HG03469 (cell line): Measurements from ENCODE around the gene RNF13.
"Not testable (repeated sequence)": the region's sequence is repeated elsewhere in the genome, so short reads cannot be mapped to it uniquely, and the experiment has no call there.

Experiments
- ATAC-seq: cut with Tn5 transposase; IDR thresholded peaks from one replicate; pipeline ENCODE4 v1.9.1; 2021; ENCODE audit warnings: mild to moderate bottlenecking, moderate library complexity, moderate number of reproducible peaks; ENCODE audit not compliant: unreplicated experiment

RNF13 gene

DNA sequence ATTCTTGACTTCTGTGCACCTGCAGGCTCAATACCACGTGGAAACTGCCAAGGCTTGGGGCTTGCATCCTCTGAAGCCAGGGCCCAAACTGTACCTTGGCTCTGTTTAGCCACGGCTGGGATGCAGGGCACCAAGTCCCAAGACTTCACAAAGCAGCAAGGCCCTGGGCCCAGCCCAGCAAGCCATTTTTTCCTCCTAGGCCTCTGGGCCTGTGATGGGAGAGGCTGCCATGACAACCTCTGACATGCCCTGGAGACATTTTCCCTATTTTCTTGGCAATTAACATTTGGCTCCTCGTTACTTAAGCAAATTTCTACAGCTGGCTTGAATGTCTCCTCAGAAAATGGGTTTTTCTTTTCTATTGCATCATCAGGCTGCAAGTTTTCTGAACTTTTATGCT is 25.5 kb downstream of the RNF13 start:
- not testable (repeated sequence) for ATAC-seq

- not testable (repeated sequence) for ATAC-seq
Measured at GRCh38 chr3:149839469-149839868, 26.5 kb downstream of the RNF13 start.

DNA sequence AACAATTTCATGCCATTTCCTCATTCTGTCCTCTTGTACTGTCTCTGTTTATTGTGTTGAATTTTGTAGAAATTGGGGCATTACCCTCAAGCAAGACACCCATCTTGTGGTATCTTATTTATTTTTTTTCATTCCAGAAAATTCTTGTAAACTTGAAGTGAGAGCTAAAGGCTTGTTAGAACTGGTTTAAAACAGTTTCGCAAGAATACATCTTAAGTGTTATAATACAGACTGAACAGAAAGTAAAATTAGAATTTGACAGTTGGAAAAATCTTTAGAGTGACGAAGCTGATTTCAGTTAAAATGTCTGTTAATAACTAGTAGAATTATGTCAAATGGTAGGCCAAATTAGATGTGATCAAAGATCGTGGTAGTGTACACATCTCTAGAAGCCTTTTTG is 26.9 kb downstream of the RNF13 start:
- no peak for ATAC-seq

DNA sequence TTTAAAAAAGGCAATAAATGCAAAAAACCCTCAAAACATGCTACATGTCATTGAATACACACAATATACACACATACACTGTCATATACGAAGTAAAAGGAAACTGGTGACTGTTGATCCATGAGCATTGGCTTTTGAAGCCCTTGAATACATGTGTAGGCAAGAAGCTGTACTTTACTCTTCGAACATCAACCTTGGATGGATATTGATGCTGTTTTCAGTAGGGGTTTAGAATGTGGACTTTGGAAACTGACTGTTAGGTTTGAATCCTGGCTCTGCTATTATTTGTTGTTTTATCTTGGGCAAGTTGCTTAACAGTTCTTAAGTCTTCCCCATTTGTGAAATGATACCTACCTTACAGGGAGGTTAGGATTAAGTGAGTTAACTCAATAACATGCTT is 30.5 kb downstream of the RNF13 start:
- ATAC-seq, result no peak

DNA sequence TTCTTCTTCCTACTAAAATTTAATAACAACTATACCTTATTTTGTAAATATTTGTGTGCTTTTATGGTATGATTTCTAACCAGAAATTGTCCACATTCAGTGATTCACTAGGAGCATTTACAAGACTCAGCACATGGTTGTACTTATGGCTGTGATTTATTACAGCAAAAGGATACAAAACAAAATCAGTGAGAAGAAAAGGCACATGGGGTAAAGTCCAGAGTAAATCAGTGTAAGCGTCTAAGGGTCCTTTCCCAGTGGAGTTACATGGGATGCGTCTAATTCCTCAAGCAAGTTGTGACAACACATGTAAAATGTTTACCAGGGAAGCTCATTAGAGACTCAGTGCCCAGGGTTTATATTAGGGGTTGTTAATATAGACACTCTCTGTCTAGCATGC is 31.1 kb downstream of the RNF13 start:
- ATAC-seq, result no peak

DNA sequence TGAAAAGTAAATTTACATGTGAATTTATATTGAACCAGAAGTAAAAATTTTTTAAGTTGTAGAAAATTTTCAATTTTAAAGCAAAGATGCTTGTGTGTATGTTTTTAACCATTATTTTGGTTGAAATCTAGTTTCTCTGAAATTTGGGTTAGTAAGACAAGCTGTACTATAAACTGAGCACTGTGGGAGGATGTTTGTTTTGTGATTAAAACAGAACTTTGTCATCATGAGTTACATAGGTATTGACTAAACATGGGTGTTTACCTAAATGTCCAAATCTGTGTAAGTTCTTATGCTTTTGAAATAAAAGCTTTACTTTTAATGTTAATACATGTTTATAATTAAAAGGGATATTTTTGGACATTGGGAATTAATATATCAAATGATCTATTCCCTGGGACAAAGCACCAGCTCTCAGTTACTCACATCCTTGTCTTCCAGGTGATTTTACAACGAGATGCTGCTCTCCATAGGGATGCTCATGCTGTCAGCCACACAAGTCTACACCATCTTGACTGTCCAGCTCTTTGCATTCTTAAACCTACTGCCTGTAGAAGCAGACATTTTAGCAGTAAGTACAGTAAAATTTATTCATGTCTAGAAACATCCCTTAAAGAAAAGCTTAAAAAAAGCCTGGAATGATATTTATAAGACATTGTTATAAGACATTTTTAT is 32.7 kb downstream of the RNF13 start:
- ATAC-seq, result no peak

- ATAC-seq, result no peak
Measured at GRCh38 chr3:149848238-149848637, 35.2 kb downstream of the RNF13 start.

DNA sequence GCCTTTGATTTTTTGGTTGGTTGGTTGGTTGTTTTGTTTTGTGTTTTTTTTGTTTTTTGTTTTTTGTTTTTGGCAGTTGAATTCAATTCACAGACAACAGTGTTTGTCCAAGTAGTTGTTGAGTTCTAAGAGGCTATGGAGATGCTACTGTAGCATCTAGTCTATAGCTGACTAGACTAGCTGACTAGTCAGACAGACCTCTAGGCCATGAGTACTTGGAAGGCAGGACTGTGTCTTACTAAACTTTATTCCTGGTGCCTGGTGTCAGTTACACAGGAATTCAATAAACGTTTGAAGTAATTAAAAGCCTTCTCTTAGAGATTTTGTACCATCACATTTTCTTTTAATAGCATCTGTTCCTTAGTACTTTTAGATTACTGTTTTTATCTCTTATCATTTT is 35.7 kb downstream of the RNF13 start:
- ATAC-seq, result no peak

GRCh38 chr3:149850787-149851584 is 38.0 kb downstream of the RNF13 start:
- ATAC-seq, result no peak

DNA sequence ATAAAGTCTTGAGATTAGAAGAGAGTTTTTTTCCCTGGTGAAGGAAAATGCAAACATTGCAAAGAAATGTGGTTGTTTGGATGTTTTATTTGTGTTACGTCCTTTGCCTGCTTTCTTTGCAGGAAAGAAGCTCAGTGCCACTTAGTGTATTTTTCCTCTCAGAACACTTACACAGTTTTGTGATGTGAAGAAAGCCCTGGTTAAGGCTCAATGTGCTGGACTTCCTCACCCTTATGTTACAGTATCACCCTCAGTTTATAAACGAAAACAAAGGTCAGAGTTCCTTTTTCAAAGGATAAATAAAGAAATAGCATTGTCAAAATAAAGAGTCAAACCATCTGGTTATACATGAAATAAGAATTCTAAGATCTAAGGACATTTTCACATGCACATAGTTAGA is 45.9 kb downstream of the RNF13 start:
- ATAC-seq, result no peak

GRCh38 chr3:149860881-149861280 is 47.9 kb downstream of the RNF13 start:
- ATAC-seq, result no peak

DNA sequence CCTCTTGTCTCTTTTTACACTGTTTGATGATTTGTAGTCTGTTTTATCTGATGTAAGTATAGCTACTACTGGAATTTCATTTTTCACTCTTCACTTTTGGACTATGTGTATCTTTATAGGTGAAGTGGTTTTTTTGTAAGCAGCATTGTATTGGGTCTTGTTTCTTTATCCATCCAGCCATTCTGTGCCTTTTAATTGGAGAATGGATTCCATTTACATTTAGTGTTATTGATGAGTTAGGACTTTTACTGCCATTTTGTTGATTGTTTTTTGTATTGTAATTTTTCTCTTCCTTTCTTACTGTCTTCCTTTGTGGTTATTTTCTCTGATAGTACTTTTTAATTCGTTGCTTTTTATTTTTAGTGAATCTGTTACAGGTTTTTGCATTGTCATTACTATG is 54.5 kb downstream of the RNF13 start:
- no peak for ATAC-seq

GRCh38 chr3:149871855-149872254 is 58.8 kb downstream of the RNF13 start:
- ATAC-seq, result no peak

GRCh38 chr3:149872589-149872988 is 59.6 kb downstream of the RNF13 start:
- no peak for ATAC-seq

- no peak for ATAC-seq
Measured at GRCh38 chr3:149877668-149878067, 64.7 kb downstream of the RNF13 start.

DNA sequence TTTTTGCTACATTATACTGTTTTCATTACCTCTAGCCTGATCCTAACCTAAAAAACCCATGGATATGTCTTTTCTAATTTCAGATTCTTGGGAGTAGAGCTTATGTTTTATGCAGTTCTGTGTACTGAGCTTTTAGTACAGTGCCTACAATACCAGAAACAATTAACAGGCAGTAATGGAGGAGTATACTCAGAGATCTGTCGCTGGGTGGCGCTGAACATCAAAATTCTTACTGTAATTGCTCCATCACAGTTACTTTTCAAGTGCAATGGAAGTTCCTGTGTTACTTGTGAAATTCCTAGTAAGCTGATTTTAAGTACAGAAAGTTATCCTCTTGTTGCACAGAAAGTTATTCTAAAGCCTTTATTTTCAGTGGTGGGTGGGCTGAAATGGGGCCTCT is 66.9 kb downstream of the RNF13 start:
- ATAC-seq, result no peak

DNA sequence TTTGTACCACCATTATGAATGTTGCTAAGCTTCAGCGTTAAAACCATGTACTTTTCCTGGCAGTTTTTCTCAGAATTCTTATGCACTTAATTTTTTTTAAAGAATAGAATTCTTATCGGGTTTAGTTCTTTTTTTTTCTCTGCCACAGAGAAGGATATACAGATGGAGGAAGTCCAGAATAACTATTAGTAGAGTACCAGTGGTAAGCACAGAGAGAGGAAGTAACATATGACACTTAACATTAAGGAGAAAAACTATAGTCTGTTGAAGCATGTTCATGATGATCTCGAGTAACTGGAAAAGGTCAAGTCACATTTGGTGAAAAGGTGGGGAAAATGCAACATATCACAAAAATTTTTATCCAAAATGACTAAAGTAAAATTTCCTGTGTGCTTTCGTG is 68.9 kb downstream of the RNF13 start:
- ATAC-seq, result no peak

GRCh38 chr3:149883134-149883533 is 70.1 kb downstream of the RNF13 start:
- no peak for ATAC-seq

DNA sequence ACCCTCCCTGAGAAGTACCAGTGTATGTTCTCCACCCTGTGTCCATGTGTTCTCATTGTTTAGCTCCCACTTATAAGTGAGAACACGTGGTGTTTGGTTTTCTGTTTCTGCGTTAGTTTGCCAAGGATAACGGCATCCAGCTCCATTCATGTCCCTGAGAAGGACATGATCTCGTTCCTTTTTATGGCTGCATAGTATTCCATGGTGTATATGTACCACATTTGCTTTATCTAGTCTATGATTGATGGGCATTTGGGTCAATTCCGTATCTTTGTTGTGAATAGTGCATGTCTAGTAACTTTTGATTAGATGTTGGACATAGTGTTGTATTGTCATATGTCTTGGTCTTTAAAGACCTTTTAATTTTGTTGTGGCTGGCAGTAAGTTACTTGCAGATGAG is 70.8 kb downstream of the RNF13 start:
- ATAC-seq, result not testable (repeated sequence)

GRCh38 chr3:149884848-149885247 is 71.8 kb downstream of the RNF13 start:
- not testable (repeated sequence) for ATAC-seq

DNA sequence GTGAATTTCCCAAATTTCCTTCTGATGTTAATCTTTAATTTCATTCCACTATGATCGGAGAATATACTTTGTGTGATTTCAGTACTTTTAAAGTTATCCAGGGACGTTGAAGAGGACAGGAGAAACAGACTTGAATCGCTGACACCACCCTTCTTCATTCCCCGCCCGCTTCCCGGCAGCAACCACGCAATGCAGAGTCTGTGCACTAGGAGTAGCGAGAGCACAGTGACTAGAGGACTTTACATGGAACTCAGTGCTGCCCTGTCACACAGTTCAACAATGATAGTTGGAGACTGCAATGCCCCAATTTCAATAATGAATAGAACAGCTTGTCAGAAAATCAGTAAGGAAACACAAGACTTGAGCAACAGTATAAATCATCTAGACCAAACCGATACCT is 73.9 kb downstream of the RNF13 start:
- no peak for ATAC-seq

DNA sequence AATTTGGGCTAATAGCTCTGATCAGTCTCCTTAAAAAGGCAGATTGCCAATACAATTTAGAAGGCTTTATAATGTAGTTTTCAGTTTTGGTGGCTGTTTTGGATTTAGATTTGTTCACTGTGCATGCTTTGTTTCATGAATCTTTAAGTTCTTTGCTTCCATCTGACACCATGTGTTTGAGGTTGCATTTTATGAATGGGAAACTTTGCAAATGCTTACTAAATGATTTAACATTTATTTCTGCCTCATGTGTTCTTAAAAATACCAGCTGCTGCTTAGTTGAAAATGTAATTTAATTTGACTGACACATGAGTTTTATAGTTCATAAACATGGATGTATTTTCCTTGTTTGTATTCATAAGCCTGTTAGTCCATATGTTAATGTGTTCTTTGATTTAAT is 78.6 kb downstream of the RNF13 start:
- ATAC-seq, result no peak
